ENCODE measurements around the gene NUMBL. TPM values are rescaled to one million over a fixed set of nuclear protein-coding genes. Genes with fewer than 3 reads are reported as not detected.
A peak's percentile ranks its signal among the peaks of the same experiment; 100 is the strongest.

NUMBL gene
- total RNA-seq, 1 donor from 2014 or later = 66.0 TPM

DNA sequence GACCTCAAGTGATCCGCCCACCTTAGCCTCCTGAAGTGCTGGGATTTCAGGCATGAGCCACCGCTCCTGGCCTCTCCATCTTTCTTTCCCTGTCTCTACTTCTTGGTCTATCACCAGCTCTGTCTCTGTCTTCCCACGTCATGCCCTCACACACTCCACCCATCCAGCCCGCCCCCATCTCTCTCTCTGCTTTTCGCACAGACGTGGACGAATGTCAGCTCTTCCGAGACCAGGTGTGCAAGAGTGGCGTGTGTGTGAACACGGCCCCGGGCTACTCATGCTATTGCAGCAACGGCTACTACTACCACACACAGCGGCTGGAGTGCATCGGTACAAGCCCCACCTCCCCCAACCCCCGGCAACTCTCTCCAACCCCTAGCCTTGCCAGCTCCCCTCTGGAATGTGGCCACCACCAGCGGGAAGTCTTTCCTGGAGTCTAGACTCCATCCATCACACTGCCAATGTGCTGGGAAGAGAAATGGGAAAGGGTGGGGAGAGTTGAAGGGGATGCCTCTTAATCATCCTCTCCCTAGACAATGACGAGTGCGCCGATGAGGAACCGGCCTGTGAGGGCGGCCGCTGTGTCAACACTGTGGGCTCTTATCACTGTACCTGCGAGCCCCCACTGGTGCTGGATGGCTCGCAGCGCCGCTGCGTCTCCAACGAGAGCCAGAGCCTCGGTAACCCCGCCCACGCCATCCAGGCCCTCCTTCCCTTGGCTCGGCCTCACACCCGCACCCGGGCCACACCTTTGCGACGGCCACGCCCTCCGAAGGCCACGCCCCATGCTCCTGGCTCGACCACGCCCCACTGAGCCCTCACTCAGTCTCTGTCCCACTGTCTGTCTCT is 66.8 kb downstream of the NUMBL start:
- no peak overlapping the region for H3K27ac ChIP-seq
- no peaks in the 10 kb centered on the region for H3K27me3 ChIP-seq
- H3K4me1 ChIP-seq = peaks cover 4% of the 10 kb centered on the region
- H3K36me3 ChIP-seq = peaks cover 0 to 80% of the 10 kb centered on the region in 2 donors
- no peak overlapping the region for H3K4me3 ChIP-seq
- H3K9me3 ChIP-seq = no peaks in the 10 kb centered on the region
- no peak for TF ChIP-seq CTCF (IDR thresholded peaks at IDR 0.05)
- peak in 1 of 2 donors; percentile 20 for TF ChIP-seq POLR2AphosphoS5 (IDR thresholded peaks at IDR 0.05; ENCODE audit: insufficient read depth in 1 of 2, low read depth in 1 of 2)
- intact Hi-C loops (cut with DNase I) = no loop called here
- DNase-seq (ENCODE audit: extremely low spot score in 2 of 2) = no peak

DNA sequence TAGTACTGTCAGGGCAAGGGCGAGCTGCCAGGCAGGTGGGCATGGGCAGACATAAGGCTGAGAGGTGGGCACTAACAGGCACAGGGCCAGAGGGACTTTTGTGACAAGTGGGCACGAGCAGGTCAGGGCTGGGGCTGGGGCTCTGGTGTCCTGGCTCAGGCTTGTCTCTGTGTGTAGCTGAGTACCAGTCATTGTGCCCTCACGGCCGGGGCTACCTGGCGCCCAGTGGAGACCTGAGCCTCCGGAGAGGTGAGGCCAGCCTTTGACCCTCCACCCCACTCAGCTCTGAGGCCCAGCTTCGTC is 67.7 kb downstream of the NUMBL start:
- Histone ChIP-seq H3K27me3 (no peaks in the 10 kb centered on the region), H3K27ac (no peak overlapping the region), H3K4me1 (peaks cover 4% of the 10 kb centered on the region), H3K36me3 (peaks cover 0 to 80% of the 10 kb centered on the region in 2 donors), H3K9me3 (no peaks in the 10 kb centered on the region), H3K4me3 (no peak overlapping the region)
- intact Hi-C loops (cut with DNase I) = no loop called here
- TF ChIP-seq POLR2AphosphoS5 (IDR thresholded peaks at IDR 0.05; ENCODE audit: insufficient read depth in 1 of 2, low read depth in 1 of 2) (no peak), CTCF (IDR thresholded peaks at IDR 0.05) (no peak), POLR2A (IDR thresholded peaks at IDR 0.05) (no peak)
- DNase-seq (ENCODE audit: extremely low spot score in 2 of 2) = no peak

GRCh38 chr19:40621966-40622772 is 68.3 kb downstream of the NUMBL start:
- TF ChIP-seq CTCF (IDR thresholded peaks at IDR 0.05) (no peak), POLR2AphosphoS5 (IDR thresholded peaks at IDR 0.05; ENCODE audit: insufficient read depth in 1 of 2, low read depth in 1 of 2) (no peak)
- intact Hi-C loops (cut with DNase I) = no loop called here

DNA sequence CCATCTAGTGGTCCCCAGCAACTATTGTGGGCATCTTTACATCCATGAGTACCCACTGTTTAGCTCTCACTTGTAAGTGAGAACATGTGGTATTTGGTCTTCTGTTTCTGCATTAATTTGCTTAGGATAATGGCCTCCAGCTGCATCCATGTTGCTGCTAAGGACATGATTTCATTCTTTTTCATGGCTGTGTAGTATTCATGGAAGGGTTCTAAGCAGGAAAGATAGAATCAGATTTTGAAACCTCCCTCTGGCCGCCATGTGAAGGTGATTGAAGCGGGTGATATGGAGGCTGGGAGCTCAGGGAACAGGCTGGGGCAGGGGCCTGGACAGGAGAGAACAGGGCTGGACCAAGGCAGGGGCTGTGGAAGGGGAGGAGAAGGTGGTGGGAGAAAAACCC is 69.2 kb downstream of the NUMBL start:
- no peak for TF ChIP-seq POLR2AphosphoS5 (IDR thresholded peaks at IDR 0.05; ENCODE audit: insufficient read depth in 1 of 2, low read depth in 1 of 2)
- TF ChIP-seq CTCF (IDR thresholded peaks at IDR 0.05) = no peak
- no peak for TF ChIP-seq POLR2A (IDR thresholded peaks at IDR 0.05)
- no peak overlapping the region for H3K4me3 ChIP-seq
- H3K9me3 ChIP-seq = no peaks in the 10 kb centered on the region
- H3K27ac ChIP-seq = no peak overlapping the region
- H3K4me1 ChIP-seq = peaks cover 5% of the 10 kb centered on the region
- intact Hi-C loops (cut with DNase I) = no loop called here
- H3K27me3 ChIP-seq = no peaks in the 10 kb centered on the region
- DNase-seq (ENCODE audit: extremely low spot score in 2 of 2) = no peak
- peaks cover 0 to 65% of the 10 kb centered on the region in 2 donors for H3K36me3 ChIP-seq

More at GRCh38 chr19:40621966-40622772, 68.3 kb downstream of the NUMBL start:
- no peak for DNase-seq (ENCODE audit: extremely low spot score in 2 of 2)
- Histone ChIP-seq H3K36me3 (peaks cover 0 to 74% of the 10 kb centered on the region in 2 donors), H3K4me1 (peaks cover 4% of the 10 kb centered on the region), H3K9me3 (no peaks in the 10 kb centered on the region), H3K27ac (no peak overlapping the region), H3K27me3 (no peaks in the 10 kb centered on the region), H3K4me3 (no peak overlapping the region)

GRCh38 chr19:40620161-40620485 is 70.3 kb downstream of the NUMBL start:
- H3K4me3 ChIP-seq = no peak overlapping the region
- no peak for TF ChIP-seq CTCF (IDR thresholded peaks at IDR 0.05)
- TF ChIP-seq POLR2AphosphoS5 (IDR thresholded peaks at IDR 0.05; ENCODE audit: insufficient read depth in 1 of 2, low read depth in 1 of 2) = no peak
- TF ChIP-seq POLR2A (IDR thresholded peaks at IDR 0.05) = no peak
- H3K27ac ChIP-seq = no peak overlapping the region
- no peaks in the 10 kb centered on the region for H3K9me3 ChIP-seq
- H3K4me1 ChIP-seq = peaks cover 16% of the 10 kb centered on the region
- no peaks in the 10 kb centered on the region for H3K27me3 ChIP-seq
- H3K36me3 ChIP-seq = peaks cover 0 to 55% of the 10 kb centered on the region in 2 donors
- no peak for DNase-seq (ENCODE audit: extremely low spot score in 2 of 2)
- intact Hi-C loops (cut with DNase I) = no loop called here
